Omental fat pad (tissue), 4 donors: Measurements from ENCODE around the gene NKD2. TPM values are rescaled to one million over a fixed set of nuclear protein-coding genes. Genes with fewer than 3 reads are reported as not detected.

Source experiments
- ATAC-seq: fragments of 150-250 bp; one replicate; pipeline ENCODE4 v1.9.1; 2016; ENCODE audit warnings: mild to moderate bottlenecking, moderate library complexity; ENCODE audit not compliant: low FRiP score
- DNase-seq: peaks from one replicate; pipeline ENCODE4 v3.0.0-alpha.2; 2019; ENCODE audit warnings: low spot score
- CTCF ChIP-seq, 3 donors: fragments of 450-650 bp; IDR thresholded peaks; one replicate each; pipeline ENCODE4 v1.5.1; 2016 to 2017; ENCODE audit warnings: antibody characterized with exemption in 3 of 3, mild to moderate bottlenecking in 3 of 3, moderate library complexity in 2 of 3
- total RNA-seq, 4 donors: library from RNA; depleted of rRNA; stranded (reverse); fragments of >200 nt; gene quantifications; one replicate each; pipeline ENCODE4 v1.1.0, GENCODE V29; 2016

NKD2 gene
- total RNA-seq, 4 donors from 2014 or later: 1.1 to 7.1 (median 1.8) TPM

GRCh38 chr5:1061916-1062315, 53.3 kb downstream of the NKD2 start:
- ATAC-seq (no peak), DNase-seq (no peak)
- no peak for TF ChIP-seq CTCF (IDR thresholded peaks at IDR 0.05)

- no peak for DNase-seq
- TF ChIP-seq CTCF (IDR thresholded peaks at IDR 0.05): no peak
- ATAC-seq: no peak
Observed at GRCh38 chr5:1062761-1063568, 54.4 kb downstream of the NKD2 start.

- DNase-seq: no peak
- no peak for ATAC-seq
- no peak for TF ChIP-seq CTCF (IDR thresholded peaks at IDR 0.05)
Observed at GRCh38 chr5:1063661-1064382, 55.2 kb downstream of the NKD2 start.

- DNase-seq (no peak), ATAC-seq (no peak)
- TF ChIP-seq CTCF (IDR thresholded peaks at IDR 0.05): no peak
Observed at GRCh38 chr5:1064383-1065142, 56.0 kb downstream of the NKD2 start.

GRCh38 chr5:1065143-1065750, 56.6 kb downstream of the NKD2 start:
- DNase-seq (no peak), ATAC-seq (no peak)
- TF ChIP-seq CTCF (IDR thresholded peaks at IDR 0.05): no peak

- DNase-seq: no peak
- no peak for ATAC-seq
- no peak for TF ChIP-seq CTCF (IDR thresholded peaks at IDR 0.05)
Observed at GRCh38 chr5:1065891-1066650, 57.5 kb downstream of the NKD2 start.
